ENCODE data around the gene FUS. TPM values are rescaled to one million over a fixed set of nuclear protein-coding genes. Genes with fewer than 3 reads are reported as not detected.

FUS gene
- total RNA-seq, 1 experiment from 2014 or later: 629 TPM

- H3K27ac Mint-ChIP-seq (ENCODE audit: unreplicated experiment): peak overlapping the region; percentile 54
- CTCF ChIA-PET: interaction anchor here (0.6 to 1.2 kb wide), 3 partner anchors 61 to 243 kb away, joined by 3 read pairs; partner anchors contain the start of gene HSD3B7
- DNase-seq: peak; percentile 37
- intact Hi-C loops (cut with micrococcal nuclease; ENCODE audit: unreplicated experiment): loop anchor here (5.0 kb wide), 2 partner anchors 131 to 241 kb away; partner anchors contain the start of gene ZNF843
- TF ChIP-seq CTCF (IDR thresholded peaks at IDR 0.05; ENCODE audit: unreplicated experiment): no peak
- no peaks in the 10 kb centered on the region for H3K9me3 Mint-ChIP-seq (ENCODE audit: low read depth, unreplicated experiment)
- no TSS peak for BruUV-seq (replicated peaks)
- H3K27me3 Mint-ChIP-seq (ENCODE audit: unreplicated experiment): peaks cover 27% of the 10 kb centered on the region
- peaks cover 66% of the 10 kb centered on the region for H3K36me3 Mint-ChIP-seq (ENCODE audit: insufficient read depth, unreplicated experiment)
- H3K4me1 Mint-ChIP-seq (ENCODE audit: low read depth, unreplicated experiment): peaks cover 26% of the 10 kb centered on the region
- peak overlapping the region; percentile 84 for H3K4me3 Mint-ChIP-seq (ENCODE audit: low read depth, unreplicated experiment)
Measured at GRCh38 chr16:31200821-31201568, 21.1 kb downstream of the FUS start.

GRCh38 chr16:31201582-31202413 is 21.9 kb downstream of the FUS start:
- H3K27ac Mint-ChIP-seq (ENCODE audit: unreplicated experiment): peak overlapping the region; percentile 54
- TSS peak; percentile 77 for BruUV-seq (replicated peaks)
- intact Hi-C loops (cut with micrococcal nuclease; ENCODE audit: unreplicated experiment): loop anchor here (5.0 kb wide), 2 partner anchors 131 to 241 kb away; partner anchors contain the start of gene ZNF843
- peak; percentile 51 for DNase-seq
- H3K27me3 Mint-ChIP-seq (ENCODE audit: unreplicated experiment): peaks cover 35% of the 10 kb centered on the region
- CTCF ChIA-PET: interaction anchor here (0.6 to 1.4 kb wide), 8 partner anchors 14 to 256 kb away, joined by 3 to 6 read pairs (median 3); partner anchors contain the start of gene HSD3B7
- no peaks in the 10 kb centered on the region for H3K9me3 Mint-ChIP-seq (ENCODE audit: low read depth, unreplicated experiment)
- peaks cover 58% of the 10 kb centered on the region for H3K36me3 Mint-ChIP-seq (ENCODE audit: insufficient read depth, unreplicated experiment)
- H3K4me1 Mint-ChIP-seq (ENCODE audit: low read depth, unreplicated experiment): peaks cover 26% of the 10 kb centered on the region
- no peak for TF ChIP-seq CTCF (IDR thresholded peaks at IDR 0.05; ENCODE audit: unreplicated experiment)
- H3K4me3 Mint-ChIP-seq (ENCODE audit: low read depth, unreplicated experiment): peak overlapping the region; percentile 84

- CTCF ChIA-PET: interaction anchor here (0.6 to 1.4 kb wide), 8 partner anchors 15 to 256 kb away, joined by 3 to 6 read pairs (median 3); no protein-coding TSS in a partner anchor
- Mint-ChIP-seq H3K4me1 (ENCODE audit: low read depth, unreplicated experiment) (peaks cover 26% of the 10 kb centered on the region), H3K36me3 (ENCODE audit: insufficient read depth, unreplicated experiment) (peaks cover 55% of the 10 kb centered on the region), H3K27ac (ENCODE audit: unreplicated experiment) (peak within 1 kb of the TSS; percentile 54), H3K27me3 (ENCODE audit: unreplicated experiment) (peaks cover 39% of the 10 kb centered on the region), H3K4me3 (ENCODE audit: low read depth, unreplicated experiment) (peak within 1 kb of the TSS; percentile 84), H3K9me3 (ENCODE audit: low read depth, unreplicated experiment) (no peaks in the 10 kb centered on the region)
- intact Hi-C loops (cut with micrococcal nuclease; ENCODE audit: unreplicated experiment): loop anchor here (5.0 kb wide), 2 partner anchors 130 to 240 kb away; partner anchors contain the start of gene ZNF843
- TF ChIP-seq CTCF (IDR thresholded peaks at IDR 0.05; ENCODE audit: unreplicated experiment): no peak
- DNase-seq: peak; percentile 56
- no TSS peak for BruUV-seq (replicated peaks)
Measured at GRCh38 chr16:31202414-31203375, 22.8 kb downstream of the FUS start, which contains the start of gene PYCARD. Gene PYCARD (minus strand): TSS chr16:31202760. CDS start chr16:31202690, 70 bp downstream.

Measured in Calu3 (cell line).